Right renal pelvis (tissue), 4 donors: ENCODE measurements around the gene STARD5. TPM values are rescaled to one million over a fixed set of nuclear protein-coding genes. Genes with fewer than 3 reads are reported as not detected.

Experiments
- DNase-seq, 4 donors: peaks; one replicate each; pipeline ENCODE4 v3.0.0-alpha.2; 2013; ENCODE audit warnings: low read depth in 4 of 4, low spot score in 3 of 4, missing footprints in 1 of 4
- polyA plus RNA-seq, 4 donors: library from polyadenylated mRNA; unstranded; fragments of 120-200 nt; gene quantifications; one replicate each; pipeline ENCODE4 v1.2.1, GENCODE V29; 2013; ENCODE audit not compliant: insufficient read length in 4 of 4

The STARD5 gene
- polyA plus RNA-seq, 4 donors, result 2.8 to 6.9 (median 3.9) TPM

GRCh38 chr15:81261172-81261811 lies 62.6 kb downstream of the STARD5 start:
- DNase-seq, result no peak

- DNase-seq, result no peak
These were observed 64.1 kb downstream of the STARD5 start for GRCh38 chr15:81259760-81260298.

Other genes starting within 250 kb of the STARD5 start
- under 1 TPM; 0.24 to 0.66 (median 0.47) TPM for gene CFAP161, start 189.9 kb downstream of the STARD5 start, polyA plus RNA-seq
- gene IL16, start 127.3 kb downstream of the STARD5 start, polyA plus RNA-seq, result 1 to 10 TPM; 5.1 to 6.3 (median 5.8) TPM
- under 1 TPM; 0.10 to 0.20 (median 0.13) TPM for gene TMC3, start 50.1 kb upstream of the STARD5 start, polyA plus RNA-seq